Endothelial cell of umbilical vein (primary cell): ENCODE measurements around the gene RAB9B. TPM values are rescaled to one million over a fixed set of nuclear protein-coding genes. Genes with fewer than 3 reads are reported as not detected.

Experiments used
- BruUV-seq: library from RNA; stranded (reverse); fragments of 400-500 nt; replicated peaks from 2 replicates; lab custom pipeline; 2021; lab: Mats Ljungman, UMichigan
- CTCF ChIA-PET: fragments of 300-600, 350-600 bp; sonication (Branson Sonifier 250); formaldehyde crosslinking; loops from one replicate; lab custom pipeline; 2021; ENCODE audit warnings: antibody characterized with exemption, inconsistent platforms; lab: Charles Lee
- POLR2A ChIA-PET: fragments of 300-600, 350-600 bp; sonication (Branson Sonifier 250); formaldehyde crosslinking; loops from one replicate; lab custom pipeline; 2021; ENCODE audit warnings: antibody characterized with exemption, inconsistent platforms; lab: Charles Lee
- DNase-seq: peaks from one replicate; pipeline ENCODE4 v3.0.0-alpha.2; 2011; ENCODE audit warnings: low read depth, low spot score
- FAIRE-seq: peaks from 2 replicates; lab custom pipeline; 2011; peaks lifted over from hg19 to GRCh38; lab: Jason Lieb, UNC
- H2AFZ ChIP-seq: 2 replicates; pipeline ENCODE4 v1.6.0; 2012; ENCODE audit warnings: low read depth, low read length, control low read depth, inconsistent platforms
- H3K27ac ChIP-seq: 2 replicates; pipeline ENCODE4 v1.5.1; 2011; ENCODE audit warnings: low read depth, mild to moderate bottlenecking, control low read depth, low read length, moderate library complexity; ENCODE audit not compliant: insufficient read depth
- H3K27me3 ChIP-seq, 2 experiments: 2 replicates each; pipeline versions ENCODE4 v1.6.0 to v1.6.1; 2011; ENCODE audit warnings: low read length in 2 of 2, mixed read lengths in 1 of 2; ENCODE audit not compliant: control insufficient read depth in 2 of 2, insufficient read depth in 2 of 2
- H3K36me3 ChIP-seq, 2 experiments: 2 replicates in 1 of 2; 3 replicates in 1 of 2; pipeline ENCODE4 v1.5.1; 2011; ENCODE audit warnings: low read length in 2 of 2, mild to moderate bottlenecking in 1 of 2, moderate library complexity in 1 of 2; ENCODE audit not compliant: control insufficient read depth in 2 of 2, insufficient read depth in 2 of 2; ENCODE audit errors: extremely low read depth in 1 of 2
- H3K4me1 ChIP-seq: 3 replicates; pipeline ENCODE4 v1.5.1; 2011; ENCODE audit warnings: mild to moderate bottlenecking, low read length; ENCODE audit not compliant: control insufficient read depth, insufficient read depth; ENCODE audit errors: extremely low read depth
- H3K4me2 ChIP-seq: 2 replicates; pipeline ENCODE4 v1.6.1; 2011; ENCODE audit warnings: low read length, control low read depth, mixed read lengths; ENCODE audit not compliant: insufficient read depth
- H3K4me3 ChIP-seq, 3 experiments: fragments of 200-600 bp in 1 of 3; sonication (generic), shearing (Covaris generic) in 1 of 3; replicated peaks in 1 of 3; 2 replicates each; pipeline ENCODE4 v1.5.1; 2011 to 2016; ENCODE audit warnings: control low read depth in 3 of 3, low read length in 3 of 3, mild to moderate bottlenecking in 2 of 3, inconsistent platforms in 1 of 3, low read depth in 1 of 3, moderate library complexity in 1 of 3; ENCODE audit not compliant: insufficient read depth in 1 of 3
- H3K79me2 ChIP-seq: 2 replicates; pipeline ENCODE4 v1.6.0; 2012; ENCODE audit warnings: low read length, inconsistent platforms; ENCODE audit not compliant: control insufficient read depth, insufficient read depth
- H3K9ac ChIP-seq: replicated peaks from 2 replicates; pipeline ENCODE3; 2011; ENCODE audit warnings: low read length, control low read depth; ENCODE audit not compliant: insufficient read depth; ENCODE audit errors: extremely low read depth
- H3K9me1 ChIP-seq: replicated peaks from 3 replicates; pipeline ENCODE4 v1.6.0; 2011; ENCODE audit warnings: mild to moderate bottlenecking, low read length; ENCODE audit not compliant: control insufficient read depth, insufficient read depth; ENCODE audit errors: extremely low read depth
- H3K9me3 ChIP-seq: replicated peaks from 2 replicates; pipeline ENCODE4 v1.5.1; 2012; ENCODE audit warnings: low read length, inconsistent platforms; ENCODE audit not compliant: control insufficient read depth, insufficient read depth
- H4K20me1 ChIP-seq: replicated peaks from 2 replicates; pipeline ENCODE3; 2011; ENCODE audit warnings: mild to moderate bottlenecking, low read length; ENCODE audit not compliant: control insufficient read depth, insufficient read depth; ENCODE audit errors: extremely low read depth
- CTCF ChIP-seq, 2 donors: IDR thresholded peaks; 1 replicate in 1 of 2; 2 replicates in 1 of 2; pipeline ENCODE4 v1.5.1; 2011; ENCODE audit warnings: low read length in 2 of 2, mild to moderate bottlenecking in 2 of 2, moderate library complexity in 2 of 2, control low read depth in 1 of 2, inconsistent platforms in 1 of 2, low read depth in 1 of 2; ENCODE audit not compliant: insufficient read depth in 1 of 2; ENCODE audit errors: extremely low read depth in 1 of 2
- EZH2 ChIP-seq: IDR thresholded peaks from 2 replicates; pipeline ENCODE4 v1.6.1; 2012; ENCODE audit warnings: borderline replicate concordance, low read depth, mild to moderate bottlenecking, moderate library complexity, low read length, inconsistent platforms; ENCODE audit not compliant: severe bottlenecking
- FOS ChIP-seq: IDR thresholded peaks from 2 replicates; pipeline ENCODE4 v1.6.1; 2011; ENCODE audit warnings: mild to moderate bottlenecking, low read length, moderate library complexity, borderline replicate concordance; ENCODE audit not compliant: insufficient read depth
- GATA2 ChIP-seq: IDR thresholded peaks from 2 replicates; pipeline ENCODE4 v1.7.0; 2011; ENCODE audit warnings: low read depth, mild to moderate bottlenecking, moderate library complexity, mixed read lengths, low read length; ENCODE audit not compliant: insufficient read length, insufficient read depth
- JUN ChIP-seq: IDR thresholded peaks from 2 replicates; pipeline ENCODE4 v1.6.1; 2011; ENCODE audit warnings: borderline replicate concordance, low read depth; ENCODE audit not compliant: insufficient read length, insufficient read depth
- MAX ChIP-seq: IDR thresholded peaks from 2 replicates; pipeline ENCODE4 v1.6.1; 2011; ENCODE audit not compliant: insufficient read depth, insufficient read length
- POLR2A ChIP-seq: IDR thresholded peaks from 2 replicates; pipeline ENCODE4 v1.6.1; 2012; ENCODE audit warnings: low read depth, mild to moderate bottlenecking, control low read depth, low read length
- POLR2AphosphoS5 ChIP-seq: IDR thresholded peaks from 2 replicates; pipeline ENCODE4 v1.6.1; 2012; ENCODE audit warnings: low read depth, mild to moderate bottlenecking, control low read depth, low read length, moderate library complexity; ENCODE audit not compliant: insufficient read depth
- dilution Hi-C: fragments of 300-500 bp; cut with MboI; formaldehyde crosslinking; loops from one replicate; pipeline ENCODE4 v1.15.0; 2019; ENCODE audit warnings: low sequenced_read_pairs; ENCODE audit not compliant: extremely low pct_ligation_motif_present
- intact Hi-C: fragments of 100-400 bp; cut with micrococcal nuclease; formaldehyde crosslinking; loops from one replicate; pipeline ENCODE4 v1.10.0; 2022
- polyA plus RNA-seq, 4 experiments: library from polyadenylated mRNA; depleted of rRNA in 3 of 4; stranded (reverse) in 3 of 4; unstranded in 1 of 4; fragments of >200 nt; gene quantifications; 2 replicates each; pipeline versions ENCODE4 v1.2.1 to v1.2.3, GENCODE V29; 2011 to 2012; ENCODE audit warnings: missing spikeins in 1 of 4
- total RNA-seq: library from RNA; stranded (reverse); gene quantifications from 2 replicates; pipeline ENCODE4 v1.2.3, GENCODE V29; 2021

RAB9B gene
- total and polyA plus RNA-seq, 2 donors (not counting 3 experiments of a cell fraction or from before 2014, with no cell fraction given) = 0.18 to 0.55 TPM

GRCh38 chrX:103782640-103783039 lies 49.4 kb downstream of the RAB9B start:
- ChIA-PET POLR2A (no interaction called here), CTCF (interaction anchor here (1.0 to 2.1 kb wide), 2 partner anchors 10 to 13 kb away, joined by 3 to 8 read pairs; no protein-coding TSS in a partner anchor)
- H3K4me1 ChIP-seq = no peaks in the 10 kb centered on the region
- no peak overlapping the region for H3K27ac ChIP-seq
- intact Hi-C loops = no loop called here
- dilution Hi-C loops = no loop called here
- H3K4me3 ChIP-seq = no peak overlapping the region
- FAIRE-seq (no peak), DNase-seq (no peak)
- no peak for TF ChIP-seq POLR2AphosphoS5
- TF ChIP-seq FOS = no peak
- no peak for TF ChIP-seq CTCF (IDR thresholded peaks at IDR 0.05; ENCODE audit: extremely low read depth in 1 of 2, insufficient read depth in 1 of 2, low read depth in 1 of 2, low read length in 2 of 2)
- TF ChIP-seq GATA2 = no peak
- no peak for TF ChIP-seq JUN
- no peak for TF ChIP-seq EZH2
- no peak for TF ChIP-seq MAX
- TF ChIP-seq POLR2A = no peak
- H3K27me3 ChIP-seq = no peaks in the 10 kb centered on the region
- H3K9me3 ChIP-seq = no peaks in the 10 kb centered on the region
- no peaks in the 10 kb centered on the region for H3K9me1 ChIP-seq
- H2AFZ ChIP-seq = no peak overlapping the region
- BruUV-seq = no TSS peak
- no peak overlapping the region for H3K9ac ChIP-seq
- H4K20me1 ChIP-seq = no peaks in the 10 kb centered on the region
- H3K36me3 ChIP-seq = no peaks in the 10 kb centered on the region
- H3K4me2 ChIP-seq = no peak overlapping the region
- no peaks in the 10 kb centered on the region for H3K79me2 ChIP-seq
